Cardiac fibroblast (primary cell): ENCODE data around the gene ELP4.

Experiments
- DNase-seq, 2 donors: peaks; one replicate each; pipeline versions ENCODE4 v3.0.0 to v3.0.0-alpha.2; 2010; ENCODE audit warnings: low read depth in 2 of 2
- H3K4me3 ChIP-seq, 2 donors: replicated peaks in 1 of 2; 1 replicate in 1 of 2; 2 replicates in 1 of 2; pipeline ENCODE4 v1.5.1; 2011; ENCODE audit warnings: low read depth in 2 of 2, low read length in 2 of 2, mild to moderate bottlenecking in 2 of 2, moderate library complexity in 1 of 2
- CTCF ChIP-seq: IDR thresholded peaks from one replicate; pipeline ENCODE4 v1.5.1; 2011; ENCODE audit warnings: low read depth, mild to moderate bottlenecking, low read length, inconsistent platforms

ELP4 gene

GRCh38 chr11:31807799-31808667, 298.5 kb downstream of the ELP4 start:
- no peak for DNase-seq
- no peak for TF ChIP-seq CTCF
- no peak overlapping the region for H3K4me3 ChIP-seq

DNA sequence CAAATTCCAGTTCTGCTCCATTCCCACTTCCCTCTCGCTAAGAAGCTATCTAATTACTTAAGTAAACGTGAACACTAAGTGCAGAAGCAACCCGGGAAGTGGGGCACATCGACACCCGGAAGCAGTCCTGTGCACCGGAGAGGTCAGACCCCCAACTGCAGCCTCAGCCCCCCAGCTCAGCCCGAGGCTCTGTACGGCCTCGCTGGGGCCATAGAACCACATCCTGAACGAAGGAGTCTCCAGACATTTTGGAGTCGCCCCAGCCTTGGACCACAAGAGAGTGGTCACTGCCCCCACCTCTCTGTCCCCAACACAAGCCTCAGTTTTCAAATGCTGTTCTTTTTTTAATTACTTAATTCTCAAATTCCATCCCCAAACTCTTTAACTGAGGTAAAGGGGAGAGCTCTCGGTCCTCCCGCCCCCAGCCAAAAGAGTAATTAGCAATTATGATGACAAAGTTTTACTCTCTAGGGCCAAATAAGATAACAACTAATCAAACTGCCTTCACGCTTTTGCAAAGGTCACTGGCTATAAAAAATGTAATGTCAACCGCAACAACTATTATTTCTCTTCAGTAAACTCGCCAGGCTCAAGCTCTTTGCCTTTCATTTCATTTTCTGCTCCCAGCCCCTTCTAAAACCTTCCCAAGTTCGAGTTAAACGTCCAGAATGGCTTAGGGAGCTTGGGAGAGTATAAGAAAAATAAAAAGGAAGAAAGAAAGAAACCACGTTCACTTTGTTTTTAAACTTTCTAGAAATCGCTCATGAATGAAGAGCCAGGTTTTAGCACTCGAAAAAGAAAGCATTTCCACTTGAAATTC, 299.4 kb downstream of the ELP4 start:
- DNase-seq = no peak
- H3K4me3 ChIP-seq = no peak overlapping the region

DNA sequence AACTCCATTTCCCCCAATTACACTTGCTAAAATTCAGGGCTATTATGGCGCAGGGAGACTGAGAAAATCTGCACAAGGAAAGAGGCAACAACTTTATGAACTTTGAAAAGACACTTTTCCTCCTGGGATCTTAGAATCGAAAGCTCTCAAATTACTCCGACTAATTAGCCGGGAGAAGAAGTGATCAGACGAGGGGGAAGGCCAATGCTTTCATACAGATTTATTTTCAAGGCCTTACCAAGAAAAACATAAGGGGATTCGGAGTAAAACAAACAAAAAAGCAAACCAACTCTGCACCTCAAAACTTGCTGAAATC, 299.9 kb downstream of the ELP4 start:
- no peak for DNase-seq
- no peak overlapping the region for H3K4me3 ChIP-seq
- TF ChIP-seq CTCF = no peak

More for the DNA sequence above, 299.4 kb downstream of the ELP4 start:
- no peak for TF ChIP-seq CTCF

DNA sequence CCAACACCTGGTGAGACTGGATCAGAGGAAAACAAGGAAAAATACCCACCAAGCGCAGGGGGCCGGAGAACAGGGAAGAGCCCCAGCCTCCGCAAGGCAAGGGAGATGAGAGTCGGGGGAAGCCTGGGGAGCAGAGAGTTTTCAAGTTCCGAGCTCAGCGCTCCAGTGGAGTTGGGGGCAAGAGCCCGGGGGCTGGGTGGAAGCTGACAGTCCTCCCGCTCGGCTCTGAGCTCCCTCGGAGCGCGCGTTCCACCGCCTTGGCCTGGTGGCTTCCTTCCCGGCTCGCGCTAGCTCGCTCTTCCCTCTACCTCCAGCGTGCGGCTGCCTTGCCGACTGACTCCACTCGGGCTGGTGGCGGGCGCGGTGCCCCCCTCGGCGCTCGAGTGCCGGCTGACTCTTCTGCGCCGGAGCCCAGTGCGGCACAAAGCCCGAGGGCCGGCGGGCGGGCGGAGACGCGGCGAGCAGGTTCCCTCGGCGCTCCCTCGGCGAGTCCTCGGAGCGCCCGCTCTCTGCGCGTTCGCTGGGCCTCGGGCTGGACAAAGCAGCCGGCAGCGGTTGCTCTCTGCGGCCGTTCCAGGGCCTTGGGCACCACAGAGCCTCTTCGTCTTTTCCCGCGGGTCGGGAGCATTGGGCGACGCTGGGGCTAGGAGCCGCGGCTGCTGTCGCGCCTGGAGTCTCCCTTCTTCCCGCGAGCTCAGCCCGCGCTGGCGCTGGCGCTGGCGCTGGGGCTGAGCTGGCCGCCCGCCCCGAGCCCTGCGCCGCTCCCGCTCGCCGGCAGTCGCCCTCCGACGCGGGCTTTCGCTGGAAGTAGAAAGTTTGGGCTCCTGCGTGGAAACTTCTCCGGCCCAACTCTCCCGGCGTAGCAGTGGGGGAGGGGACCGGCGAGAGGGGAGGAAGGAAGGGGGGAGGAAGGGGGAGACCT, 300.6 kb downstream of the ELP4 start:
- DNase-seq = peak; percentile 44 to 58
- no peak for TF ChIP-seq CTCF
- H3K4me3 ChIP-seq = peak overlapping the region; percentile 22 to 40

- no peak for TF ChIP-seq CTCF
- DNase-seq = peak; percentile 32 to 36
- H3K4me3 ChIP-seq = peak within 1 kb of the TSS; percentile 22 to 40
Measured at GRCh38 chr11:31810779-31811647, 301.4 kb downstream of the ELP4 start, which contains the start of gene PAX6. Gene PAX6 (minus strand): TSS chr11:31811322. CDS start chr11:31806411, 4,911 bp downstream.
